GM21360 (cell line): Measurements from ENCODE around the gene LYPD3.

Experiments used
- ATAC-seq: cut with Tn5 transposase; IDR thresholded peaks from one replicate; pipeline ENCODE4 v1.9.1; 2021; ENCODE audit warnings: mild to moderate bottlenecking, moderate library complexity; ENCODE audit not compliant: unreplicated experiment

Gene LYPD3

GRCh38 chr19:43486412-43486811 lies 21.0 kb upstream of the LYPD3 start:
- no peak for ATAC-seq

- no peak for ATAC-seq
Observed at GRCh38 chr19:43485951-43486350, 20.5 kb upstream of the LYPD3 start.

GRCh38 chr19:43483281-43483680 lies 17.9 kb upstream of the LYPD3 start:
- no peak for ATAC-seq

- ATAC-seq, result no peak
Observed at GRCh38 chr19:43482193-43482592, 16.8 kb upstream of the LYPD3 start.

- ATAC-seq, result no peak
Observed at GRCh38 chr19:43481701-43482100, 16.3 kb upstream of the LYPD3 start.

GRCh38 chr19:43480574-43480973 lies 15.2 kb upstream of the LYPD3 start:
- ATAC-seq, result no peak

- no peak for ATAC-seq
Observed at GRCh38 chr19:43479961-43480561, 14.7 kb upstream of the LYPD3 start.

GRCh38 chr19:43479226-43479625 lies 13.8 kb upstream of the LYPD3 start:
- ATAC-seq, result no peak

- no peak for ATAC-seq
Observed at GRCh38 chr19:43478323-43478722, 12.9 kb upstream of the LYPD3 start.

GRCh38 chr19:43476606-43477005 lies 11.2 kb upstream of the LYPD3 start:
- no peak for ATAC-seq

GRCh38 chr19:43474986-43475705 lies 9.7 kb upstream of the LYPD3 start:
- ATAC-seq, result peak; percentile 48

GRCh38 chr19:43474487-43474886 lies 9.1 kb upstream of the LYPD3 start:
- no peak for ATAC-seq

GRCh38 chr19:43471091-43471490 lies 5.7 kb upstream of the LYPD3 start:
- ATAC-seq, result no peak

GRCh38 chr19:43470288-43470687 lies 4.9 kb upstream of the LYPD3 start:
- ATAC-seq, result no peak

GRCh38 chr19:43469160-43469480 lies 3.7 kb upstream of the LYPD3 start:
- ATAC-seq, result no peak

- ATAC-seq, result no peak
Observed at GRCh38 chr19:43468354-43469159, 3.1 kb upstream of the LYPD3 start.

GRCh38 chr19:43467730-43468129 lies 2.3 kb upstream of the LYPD3 start:
- ATAC-seq, result no peak

GRCh38 chr19:43467276-43467675 lies 1.9 kb upstream of the LYPD3 start:
- ATAC-seq, result no peak

GRCh38 chr19:43466793-43467192 lies 1.4 kb upstream of the LYPD3 start:
- no peak for ATAC-seq

- ATAC-seq, result peak; percentile 37
Observed at GRCh38 chr19:43464134-43464775, 1.2 kb downstream of the LYPD3 start.

- peak; percentile 74 for ATAC-seq
Observed at GRCh38 chr19:43463381-43464133, 1.9 kb downstream of the LYPD3 start.
